A549 treated with AZD2906 at 1 μM for 4 hours (cell line): Measurements from ENCODE around the gene SPINT2. TPM values are rescaled to one million over a fixed set of nuclear protein-coding genes. Genes with fewer than 3 reads are reported as not detected.

Source experiments
- total RNA-seq: library from RNA; stranded (reverse); fragments of 200-300 nt; extraction: Qiagen RNA extraction; gene quantifications from 5 replicates; pipeline ENCODE4 v1.2.3, GENCODE V29; 2022

Gene SPINT2, protein sequence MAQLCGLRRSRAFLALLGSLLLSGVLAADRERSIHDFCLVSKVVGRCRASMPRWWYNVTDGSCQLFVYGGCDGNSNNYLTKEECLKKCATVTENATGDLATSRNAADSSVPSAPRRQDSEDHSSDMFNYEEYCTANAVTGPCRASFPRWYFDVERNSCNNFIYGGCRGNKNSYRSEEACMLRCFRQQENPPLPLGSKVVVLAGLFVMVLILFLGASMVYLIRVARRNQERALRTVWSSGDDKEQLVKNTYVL
- 232 to 335 TPM (median 321 TPM) in 5 replicates for total RNA-seq

DNA sequence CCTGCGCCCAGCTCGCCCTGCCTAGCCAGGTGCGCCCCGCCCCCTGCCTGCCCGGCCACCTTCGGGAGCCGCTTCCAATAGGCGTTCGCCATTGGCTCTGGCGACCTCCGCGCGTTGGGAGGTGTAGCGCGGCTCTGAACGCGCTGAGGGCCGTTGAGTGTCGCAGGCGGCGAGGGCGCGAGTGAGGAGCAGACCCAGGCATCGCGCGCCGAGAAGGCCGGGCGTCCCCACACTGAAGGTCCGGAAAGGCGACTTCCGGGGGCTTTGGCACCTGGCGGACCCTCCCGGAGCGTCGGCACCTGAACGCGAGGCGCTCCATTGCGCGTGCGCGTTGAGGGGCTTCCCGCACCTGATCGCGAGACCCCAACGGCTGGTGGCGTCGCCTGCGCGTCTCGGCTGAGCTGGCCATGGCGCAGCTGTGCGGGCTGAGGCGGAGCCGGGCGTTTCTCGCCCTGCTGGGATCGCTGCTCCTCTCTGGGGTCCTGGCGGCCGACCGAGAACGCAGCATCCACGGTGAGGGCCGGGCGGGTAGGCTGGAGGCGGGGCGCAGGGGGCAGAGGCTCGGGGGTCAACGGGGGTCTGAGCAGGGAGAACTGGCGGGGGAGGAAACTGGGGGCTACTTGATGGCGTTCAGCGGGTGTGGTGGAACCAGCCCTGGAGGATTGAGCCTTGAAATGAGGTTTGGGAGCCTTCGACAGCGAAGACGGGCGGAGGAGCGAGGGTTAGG is at the start of gene SPINT2:
SPINT2 (plus strand) TSS at position 88 of the 727 bp plus-strand sequence; CDS start at position 408, 320 bp downstream.

DNA sequence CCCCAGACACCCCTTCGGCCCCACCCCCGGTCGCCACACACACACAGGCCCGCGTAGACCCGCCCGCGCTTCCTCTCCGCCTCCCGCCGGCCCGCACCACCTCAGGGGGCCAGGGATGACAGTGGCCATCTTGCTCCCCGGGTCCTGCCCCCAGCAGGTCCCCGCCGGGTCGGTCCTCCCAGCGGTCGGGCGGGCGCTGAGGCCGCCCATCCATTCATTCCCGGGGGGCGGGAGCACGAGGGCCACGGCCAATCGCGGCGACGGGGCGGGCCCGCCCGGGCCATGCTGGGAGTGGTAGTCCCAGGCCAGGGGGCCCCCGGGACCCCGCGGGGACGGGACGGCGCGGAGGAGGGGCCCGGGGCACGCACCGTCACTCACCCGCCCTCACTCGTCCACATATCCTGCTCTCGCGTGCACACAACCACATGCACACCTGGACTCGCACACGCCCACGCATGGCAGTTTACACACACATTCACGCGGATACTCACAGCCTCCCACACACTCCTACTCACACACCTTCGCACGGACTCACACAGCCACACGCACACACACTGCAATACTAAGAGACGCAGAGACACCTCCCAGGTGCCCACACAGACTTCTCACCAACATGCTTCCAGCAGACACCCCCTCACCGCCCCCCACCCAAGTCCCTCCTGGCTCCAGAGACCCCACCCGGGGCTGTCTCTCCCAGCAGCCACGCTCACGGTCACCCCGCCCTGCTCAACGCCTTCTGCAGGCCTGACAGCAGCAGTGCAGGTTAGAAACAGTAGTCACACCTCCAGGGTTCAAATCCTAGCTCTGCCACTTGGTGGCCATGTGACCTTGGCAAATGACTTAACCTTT is 40.1 kb upstream of the SPINT2 start, which contains the start of gene DPF1:
DPF1 (minus strand) TSS at position 209 of the 849 bp plus-strand sequence; CDS start at position 129, 80 bp downstream.

DNA sequence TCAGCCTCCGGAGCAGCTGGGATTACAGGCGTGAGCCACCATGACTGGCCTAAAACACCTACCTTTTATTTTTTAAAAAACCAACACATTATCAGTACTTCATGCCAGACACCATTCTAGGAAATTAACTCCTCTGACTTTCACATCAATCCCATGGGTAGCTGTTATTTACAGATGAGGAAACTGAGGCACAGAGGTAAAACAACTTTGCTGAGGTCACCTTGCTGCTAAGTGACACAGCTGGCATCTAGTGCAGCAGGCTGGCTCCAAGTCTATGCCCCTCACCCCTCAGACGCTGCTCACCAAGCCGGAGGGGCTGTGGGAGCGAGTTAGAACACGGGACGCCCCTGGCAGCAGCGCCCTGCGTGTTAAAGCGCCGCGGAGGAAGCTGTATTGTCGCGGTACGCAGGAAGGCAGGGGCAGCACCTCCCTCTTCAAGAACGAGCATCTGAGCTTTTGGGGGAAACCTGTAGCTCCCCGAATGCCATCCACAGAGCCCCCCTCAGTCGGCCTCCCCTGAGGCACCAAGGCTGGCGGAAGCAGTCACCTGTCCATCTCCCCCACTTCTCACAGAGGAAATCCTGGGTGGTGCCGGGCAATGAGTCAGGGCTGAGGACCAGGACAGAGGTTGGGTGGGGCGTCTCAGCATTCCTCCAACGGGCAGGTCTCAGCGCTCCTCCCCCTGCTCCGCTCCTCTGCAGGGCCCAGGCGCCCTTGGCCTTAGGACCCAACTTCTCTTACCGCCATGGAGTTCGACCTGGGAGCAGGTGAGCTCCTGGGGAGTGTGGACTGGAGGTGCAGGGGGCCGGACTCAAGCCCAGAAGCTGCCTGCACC is 39.4 kb downstream of the SPINT2 start, which contains the start of gene C19orf33:
C19orf33 (plus strand) TSS at position 735 of the 835 bp plus-strand sequence; CDS start at position 746, 11 bp downstream.

DNA sequence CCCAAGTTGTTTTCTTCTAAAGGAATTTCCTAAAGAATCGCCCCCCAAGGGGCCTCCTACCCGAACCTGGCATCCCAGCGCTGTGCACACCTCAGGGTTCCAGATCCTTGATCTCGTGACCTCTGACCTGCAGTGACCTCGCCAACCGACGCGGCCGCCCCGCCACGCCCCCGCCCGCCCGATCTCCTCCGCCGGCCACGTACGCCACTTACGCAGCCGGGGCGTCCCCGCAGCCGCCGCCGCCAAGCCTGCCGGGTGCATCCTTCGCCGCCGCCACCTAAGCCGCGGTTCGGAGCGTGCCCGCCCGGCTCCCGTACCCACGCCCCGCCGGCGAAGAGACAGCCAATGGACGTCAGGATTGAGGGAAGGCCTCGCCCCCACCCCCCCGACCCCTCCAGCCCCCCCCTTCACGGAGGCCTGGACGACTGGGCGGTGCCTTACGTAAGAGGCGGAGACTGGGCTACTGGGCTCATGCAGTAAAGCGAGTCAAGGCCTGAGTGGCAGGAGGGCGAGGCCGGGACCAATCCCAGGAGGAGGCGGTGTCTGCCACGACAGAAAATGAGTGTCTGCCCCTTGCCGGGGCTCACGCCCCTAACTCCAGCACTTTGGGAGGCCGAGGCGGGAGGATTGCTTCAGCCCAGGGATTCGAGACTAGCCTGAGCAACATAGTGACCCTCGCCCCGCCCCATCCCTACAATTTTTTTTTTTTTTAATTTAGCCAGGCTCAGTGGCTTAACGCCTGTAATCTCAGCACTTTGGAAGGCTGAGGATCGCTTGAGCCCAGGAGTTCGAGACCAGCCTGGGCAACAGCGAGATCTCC is 51.5 kb downstream of the SPINT2 start, which contains the start of gene YIF1B:
YIF1B (minus strand) TSS at position 291 of the 820 bp plus-strand sequence; CDS start at position 261, 30 bp downstream.

DNA sequence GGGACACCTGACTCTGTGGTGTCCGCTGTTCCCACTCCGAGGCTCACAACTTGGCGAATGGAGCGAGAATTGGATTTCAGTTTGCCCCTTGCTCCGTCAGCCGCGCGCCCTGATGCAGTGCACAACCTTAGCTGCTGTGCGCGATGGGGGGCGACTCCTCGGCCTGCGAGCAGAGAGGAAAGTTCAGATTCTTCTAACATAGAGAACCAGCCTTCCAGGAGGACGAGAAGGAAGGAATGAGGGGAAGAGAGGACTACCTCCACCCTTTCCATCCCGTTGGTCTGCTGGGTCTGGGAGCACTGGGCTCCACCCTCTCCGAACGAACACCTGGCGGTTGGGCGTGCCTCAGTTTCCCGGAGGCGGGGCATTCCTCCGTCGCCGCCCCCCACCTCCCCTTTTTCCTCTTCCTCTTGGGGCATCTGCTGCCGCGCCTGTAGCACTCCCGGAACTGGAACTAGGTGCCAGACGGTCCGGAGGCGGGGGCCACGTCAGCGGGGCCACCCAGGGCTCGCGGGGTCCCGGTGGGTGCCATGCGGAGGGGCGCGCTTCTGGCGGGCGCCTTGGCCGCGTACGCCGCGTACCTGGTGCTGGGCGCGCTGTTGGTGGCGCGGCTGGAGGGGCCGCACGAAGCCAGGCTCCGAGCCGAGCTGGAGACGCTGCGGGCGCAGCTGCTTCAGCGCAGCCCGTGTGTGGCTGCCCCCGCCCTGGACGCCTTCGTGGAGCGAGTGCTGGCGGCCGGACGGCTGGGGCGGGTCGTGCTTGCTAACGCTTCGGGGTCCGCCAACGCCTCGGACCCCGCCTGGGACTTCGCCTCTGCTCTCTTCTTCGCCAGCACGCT is 55.3 kb downstream of the SPINT2 start, which contains the start of gene KCNK6:
KCNK6 (plus strand) TSS at position 425 of the 838 bp plus-strand sequence; CDS start at position 531, 106 bp downstream.

Other genes with a start within 250 kb of the SPINT2 start
- gene DPF1, start 40.4 kb upstream of the SPINT2 start, total RNA-seq, result 4.3 to 5.4 TPM (median 4.4 TPM) in 5 replicates
- gene PPP1R14A, start 8.2 kb upstream of the SPINT2 start, total RNA-seq, result 68.5 to 97.3 TPM (median 92.1 TPM) in 5 replicates
- 584 to 802 TPM (median 695 TPM) in 5 replicates for gene C19orf33, start 39.7 kb downstream of the SPINT2 start, total RNA-seq
- gene YIF1B, start 51.4 kb downstream of the SPINT2 start, total RNA-seq, result 98.9 to 139 TPM (median 135 TPM) in 5 replicates
- gene KCNK6, start 55.3 kb downstream of the SPINT2 start, total RNA-seq, result 4.0 to 5.0 TPM (median 4.8 TPM) in 5 replicates
- gene CATSPERG, start 71.3 kb downstream of the SPINT2 start, total RNA-seq, result 0.29 to 1.2 TPM (median 1.0 TPM) in 5 replicates
- gene PSMD8, start 110.0 kb downstream of the SPINT2 start, total RNA-seq, result 460 to 520 TPM (median 485 TPM) in 5 replicates
- 0.14 to 0.65 TPM (median 0.49 TPM) in 5 replicates for gene GGN, start 123.5 kb downstream of the SPINT2 start, total RNA-seq
- gene SPRED3, start 124.1 kb downstream of the SPINT2 start, total RNA-seq, result 1.9 to 2.8 TPM (median 2.2 TPM) in 5 replicates
- gene FAM98C, start 138.5 kb downstream of the SPINT2 start, total RNA-seq, result 16.4 to 27.4 TPM (median 27.1 TPM) in 5 replicates
- 0.03 to 0.09 TPM (median 0.07 TPM) in 5 replicates for gene RASGRP4, start 161.6 kb downstream of the SPINT2 start, total RNA-seq
- 4.9 to 6.4 TPM (median 6.1 TPM) in 5 replicates for gene RYR1, start 169.1 kb downstream of the SPINT2 start, total RNA-seq